GM21423 (cell line): Measurements from ENCODE around the gene UNKL.
A peak's percentile ranks its signal among the peaks of the same experiment; 100 is the strongest.

Source experiments
- ATAC-seq: cut with Tn5 transposase; IDR thresholded peaks from one replicate; pipeline ENCODE4 v1.9.1; 2021; ENCODE audit warnings: mild to moderate bottlenecking, moderate library complexity; ENCODE audit not compliant: unreplicated experiment

The UNKL gene

GRCh38 chr16:1407753-1408152, 6.8 kb downstream of the UNKL start:
- ATAC-seq, result peak; percentile 8

GRCh38 chr16:1403733-1404132, 10.8 kb downstream of the UNKL start:
- no peak for ATAC-seq

DNA sequence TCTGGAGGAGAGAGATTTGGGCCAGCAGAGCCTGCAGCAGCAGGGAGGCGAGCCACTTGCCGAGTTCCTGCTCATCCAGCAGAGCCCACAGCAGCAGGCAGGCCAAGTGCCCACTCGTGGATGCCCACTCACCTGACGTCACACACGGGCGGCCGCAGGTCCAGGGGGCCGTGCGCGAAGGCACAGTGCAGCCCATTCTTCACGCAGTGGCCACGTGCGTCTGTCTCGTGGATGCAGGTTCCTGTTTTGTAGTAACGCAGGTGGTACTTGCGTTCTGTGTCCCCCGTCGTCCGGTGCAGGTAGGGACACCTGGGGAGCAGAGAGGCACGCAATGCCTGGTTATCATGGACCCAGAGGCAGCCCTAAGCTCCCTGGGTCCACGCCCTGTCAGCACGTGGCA, 11.5 kb downstream of the UNKL start:
- no peak for ATAC-seq

- ATAC-seq, result no peak
These were observed 12.7 kb downstream of the UNKL start for GRCh38 chr16:1401758-1402154.

- ATAC-seq, result no peak
These were observed 13.3 kb downstream of the UNKL start for GRCh38 chr16:1401061-1401757.

DNA sequence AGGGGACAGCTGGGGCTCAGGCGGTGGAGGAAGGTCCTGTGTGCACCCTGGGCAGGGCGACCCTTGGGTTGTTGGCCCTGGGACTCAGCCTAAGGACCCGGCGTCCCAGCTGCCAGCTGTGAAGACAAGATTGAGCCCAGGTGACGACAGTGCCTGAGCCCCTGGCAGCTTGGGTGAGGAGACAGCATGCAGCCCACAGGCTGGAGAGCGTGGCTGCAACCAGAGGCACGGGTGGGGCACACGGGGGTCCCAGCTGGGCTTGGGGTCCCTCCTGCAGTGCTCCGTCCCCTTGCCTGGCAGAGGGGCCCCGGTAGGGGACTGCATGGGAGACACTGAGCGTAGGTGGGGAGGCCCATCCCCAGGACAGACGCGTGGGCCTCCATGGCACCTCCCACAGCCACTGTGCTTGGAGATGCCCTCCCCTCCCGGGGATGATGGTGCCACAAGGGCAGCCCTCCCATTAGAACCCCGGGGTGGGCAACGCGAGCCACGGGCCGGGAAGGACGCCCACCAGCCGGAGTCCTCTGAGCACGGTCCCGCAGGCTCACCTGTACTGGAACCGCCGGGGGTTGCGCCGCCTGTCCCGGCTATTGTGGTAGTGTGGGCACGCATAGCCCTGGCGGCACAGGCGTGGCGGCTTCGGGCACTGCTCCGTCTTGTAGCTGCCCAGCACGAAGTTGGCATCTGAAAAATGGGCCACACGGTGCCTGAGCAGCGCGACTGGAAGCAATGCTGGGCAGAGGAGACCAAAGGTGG, 15.5 kb downstream of the UNKL start:
- ATAC-seq, result no peak

DNA sequence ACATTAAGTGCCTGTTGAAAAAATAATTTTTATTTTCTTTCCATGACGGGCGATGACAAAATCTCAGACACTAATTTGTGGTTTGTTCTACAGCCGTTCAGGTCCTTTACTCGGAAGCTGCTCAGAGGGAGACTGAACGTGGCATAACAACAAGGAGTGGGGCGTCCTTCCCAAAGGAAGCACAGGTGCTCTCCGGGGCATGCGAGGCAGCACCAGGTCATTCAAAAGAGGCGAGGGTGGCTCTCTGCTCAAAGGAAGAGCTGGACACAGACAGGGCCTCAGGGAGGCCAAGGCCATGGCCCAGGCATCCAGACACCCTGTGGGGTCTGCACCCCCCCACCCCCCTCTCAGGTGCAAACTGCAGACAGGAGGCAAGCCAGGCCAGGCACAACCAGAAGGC, 16.2 kb downstream of the UNKL start:
- no peak for ATAC-seq

DNA sequence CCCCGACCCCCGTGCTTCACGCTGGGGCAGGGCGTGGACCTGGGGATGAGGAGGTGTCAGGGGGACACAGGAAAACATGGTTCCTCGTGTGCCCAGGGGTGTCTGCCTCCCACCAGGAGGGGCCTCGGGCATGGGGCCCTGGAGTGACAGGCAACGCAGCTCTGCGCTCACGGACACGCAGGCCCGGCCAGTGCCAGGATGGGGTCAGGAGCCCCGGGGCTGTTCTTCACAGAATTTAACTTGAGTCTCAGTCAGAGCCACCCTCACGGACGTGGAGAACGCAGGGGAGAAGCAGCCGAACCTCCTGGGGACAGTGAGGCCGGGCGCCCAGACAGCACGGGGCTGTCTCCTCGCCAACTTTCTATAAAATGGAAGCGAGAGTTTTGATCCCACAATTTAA, 16.7 kb downstream of the UNKL start:
- no peak for ATAC-seq

- no peak for ATAC-seq
These were observed 19.0 kb downstream of the UNKL start for GRCh38 chr16:1395444-1396031.

- no peak for ATAC-seq
These were observed 20.0 kb downstream of the UNKL start for GRCh38 chr16:1394367-1394951.

DNA sequence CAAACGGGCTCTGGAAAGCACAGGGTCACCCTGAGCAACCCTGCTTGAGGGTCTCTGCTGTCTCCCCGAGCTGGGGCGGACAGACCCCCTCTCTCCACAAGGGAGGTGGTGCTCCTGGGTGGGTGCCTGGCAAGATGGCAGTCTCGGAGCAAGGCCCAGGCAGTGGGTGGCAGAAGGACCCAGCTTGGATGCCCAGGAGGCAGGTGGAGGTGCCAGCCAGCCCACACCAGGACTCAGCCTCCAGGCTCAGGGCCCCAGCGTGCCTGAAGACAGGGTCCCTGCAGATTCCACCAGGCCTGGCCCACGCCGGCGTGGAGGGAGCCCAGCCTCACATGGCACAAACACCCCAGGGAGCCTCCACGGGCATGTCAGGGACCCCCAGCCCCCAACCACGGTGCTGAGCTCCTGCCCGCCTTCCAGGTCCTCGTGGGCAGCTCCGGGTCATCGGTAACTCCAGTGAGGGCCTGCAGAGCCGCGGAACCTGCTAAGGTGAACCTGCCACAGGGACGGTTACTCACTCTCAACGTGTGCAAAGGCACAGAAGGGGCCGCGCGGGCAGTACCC, 20.8 kb downstream of the UNKL start:
- no peak for ATAC-seq

DNA sequence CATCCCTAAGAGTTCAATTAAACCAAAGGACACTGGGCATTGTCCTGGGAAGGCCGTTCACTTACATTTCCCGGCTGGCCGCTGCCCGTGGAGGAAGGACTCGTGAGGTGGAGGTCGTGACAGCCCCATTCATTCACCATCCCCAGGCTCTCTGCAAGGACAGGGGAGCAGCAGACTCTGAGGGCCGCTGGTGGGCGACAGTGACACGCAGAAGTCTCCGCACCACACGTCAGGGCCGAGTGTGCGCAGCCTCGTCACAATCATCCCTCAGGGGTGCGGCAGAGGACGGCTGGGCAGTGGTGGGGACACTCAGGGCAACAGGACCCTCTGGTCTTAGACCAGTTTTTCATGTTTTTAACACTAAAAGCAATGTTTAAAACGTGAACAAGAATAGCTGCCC, 21.7 kb downstream of the UNKL start:
- ATAC-seq, result no peak

GRCh38 chr16:1390239-1390779, 24.2 kb downstream of the UNKL start:
- no peak for ATAC-seq

GRCh38 chr16:1389762-1390161, 24.7 kb downstream of the UNKL start:
- ATAC-seq, result no peak

- no peak for ATAC-seq
These were observed 27.2 kb downstream of the UNKL start for GRCh38 chr16:1387331-1387730.

DNA sequence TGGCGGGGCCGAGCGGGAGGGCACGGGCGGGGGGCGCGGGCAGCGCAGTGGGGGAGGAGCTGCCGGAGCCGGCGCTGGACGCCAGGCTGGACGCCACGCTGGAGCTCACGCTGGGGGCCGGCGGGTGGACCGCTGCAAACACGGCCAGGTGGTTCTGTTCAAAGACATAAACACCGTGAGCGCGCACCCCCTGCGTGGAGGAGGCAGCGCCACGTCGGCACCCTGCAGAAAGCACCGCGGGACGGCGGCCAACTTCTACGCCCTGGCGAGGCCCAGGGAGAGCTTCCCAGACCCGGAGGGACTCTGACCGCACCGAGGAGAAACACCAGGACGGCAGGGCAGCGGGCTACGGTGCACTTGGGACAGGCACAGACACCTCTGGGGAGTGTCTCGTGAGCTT, 29.3 kb downstream of the UNKL start:
- ATAC-seq, result no peak

- no peak for ATAC-seq
These were observed 30.9 kb downstream of the UNKL start for GRCh38 chr16:1383556-1383955.

- ATAC-seq, result no peak
These were observed 32.7 kb downstream of the UNKL start for GRCh38 chr16:1381612-1382406.

- ATAC-seq, result no peak
These were observed 34.3 kb downstream of the UNKL start for GRCh38 chr16:1380195-1380594.

GRCh38 chr16:1379304-1380076, 35.0 kb downstream of the UNKL start:
- ATAC-seq, result no peak
